ENCODE results near the gene PICALM.
A peak's percentile ranks its signal among the peaks of the same experiment; 100 is the strongest.

Gene PICALM

GRCh38 chr11:85941380-85941973 lies 127.4 kb downstream of the PICALM start:
- H3K9me3 ChIP-seq (ENCODE audit: control insufficient read depth, low read length) = no peaks in the 10 kb centered on the region
- peak; percentile 65 for TF ChIP-seq CTCF (IDR thresholded peaks at IDR 0.05)
- no peak overlapping the region for H3K9ac ChIP-seq
- H3K79me2 ChIP-seq = no peaks in the 10 kb centered on the region
- H3K27me3 ChIP-seq (ENCODE audit: control insufficient read depth, insufficient read depth, low read length) = no peaks in the 10 kb centered on the region
- peaks cover 5% of the 10 kb centered on the region for H3K4me1 ChIP-seq
- H3K27ac ChIP-seq = no peak overlapping the region
- no peak overlapping the region for H3K4me2 ChIP-seq (ENCODE audit: low read length)
- H3K4me3 ChIP-seq (ENCODE audit: low read depth, low read length) = no peak overlapping the region
- H3K36me3 ChIP-seq (ENCODE audit: control insufficient read depth, insufficient read depth, low read length) = no peaks in the 10 kb centered on the region
- no peak overlapping the region for H2AFZ ChIP-seq

GRCh38 chr11:85939099-85940015 lies 129.5 kb downstream of the PICALM start:
- Histone ChIP-seq H2AFZ (no peak overlapping the region), H3K27ac (no peak overlapping the region), H3K79me2 (no peaks in the 10 kb centered on the region), H3K9ac (no peak overlapping the region), H3K9me3 (ENCODE audit: control insufficient read depth, low read length) (no peaks in the 10 kb centered on the region), H3K36me3 (ENCODE audit: control insufficient read depth, insufficient read depth, low read length) (no peaks in the 10 kb centered on the region), H3K27me3 (ENCODE audit: control insufficient read depth, insufficient read depth, low read length) (no peaks in the 10 kb centered on the region), H3K4me2 (ENCODE audit: low read length) (no peak overlapping the region), H3K4me1 (no peaks in the 10 kb centered on the region), H3K4me3 (ENCODE audit: low read depth, low read length) (no peak overlapping the region)
- TF ChIP-seq CTCF (IDR thresholded peaks at IDR 0.05) = no peak

- no peaks in the 10 kb centered on the region for H3K79me2 ChIP-seq
- H3K9ac ChIP-seq = no peak overlapping the region
- H3K9me3 ChIP-seq (ENCODE audit: control insufficient read depth, low read length) = no peaks in the 10 kb centered on the region
- no peak overlapping the region for H3K4me3 ChIP-seq (ENCODE audit: low read depth, low read length)
- no peak overlapping the region for H2AFZ ChIP-seq
- H3K4me2 ChIP-seq (ENCODE audit: low read length) = no peak overlapping the region
- no peaks in the 10 kb centered on the region for H3K27me3 ChIP-seq (ENCODE audit: control insufficient read depth, insufficient read depth, low read length)
- no peaks in the 10 kb centered on the region for H3K36me3 ChIP-seq (ENCODE audit: control insufficient read depth, insufficient read depth, low read length)
- H3K4me1 ChIP-seq = no peaks in the 10 kb centered on the region
- H3K27ac ChIP-seq = no peak overlapping the region
- no peak for TF ChIP-seq CTCF (IDR thresholded peaks at IDR 0.05)
Observed at GRCh38 chr11:85937835-85938234, 131.0 kb downstream of the PICALM start.

GRCh38 chr11:85935751-85936150 lies 133.1 kb downstream of the PICALM start:
- Histone ChIP-seq H2AFZ (no peak overlapping the region), H3K27ac (no peak overlapping the region), H3K27me3 (ENCODE audit: control insufficient read depth, insufficient read depth, low read length) (no peaks in the 10 kb centered on the region), H3K4me2 (ENCODE audit: low read length) (no peak overlapping the region), H3K9ac (no peak overlapping the region), H3K4me3 (ENCODE audit: low read depth, low read length) (no peak overlapping the region), H3K4me1 (no peaks in the 10 kb centered on the region), H3K36me3 (ENCODE audit: control insufficient read depth, insufficient read depth, low read length) (no peaks in the 10 kb centered on the region), H3K79me2 (no peaks in the 10 kb centered on the region), H3K9me3 (ENCODE audit: control insufficient read depth, low read length) (no peaks in the 10 kb centered on the region)
- TF ChIP-seq CTCF (IDR thresholded peaks at IDR 0.05) = no peak
